GM21723 (cell line): ENCODE data around the gene ITGB6.

ENCODE experiments used
- ATAC-seq: cut with Tn5 transposase; IDR thresholded peaks from one replicate; pipeline ENCODE4 v1.9.1; 2021; ENCODE audit warnings: mild to moderate bottlenecking, moderate library complexity; ENCODE audit not compliant: unreplicated experiment

The ITGB6 gene

GRCh38 chr2:160221391-160222276, 21.6 kb upstream of the ITGB6 start:
- no peak for ATAC-seq

- ATAC-seq, result no peak
Measured at GRCh38 chr2:160220545-160221009, 20.5 kb upstream of the ITGB6 start.

GRCh38 chr2:160220026-160220425, 20.0 kb upstream of the ITGB6 start:
- ATAC-seq, result no peak

- ATAC-seq, result no peak
Measured at GRCh38 chr2:160214461-160215445, 14.7 kb upstream of the ITGB6 start.

- no peak for ATAC-seq
Measured at GRCh38 chr2:160213511-160213910, 13.4 kb upstream of the ITGB6 start.

GRCh38 chr2:160210599-160211138, 10.6 kb upstream of the ITGB6 start:
- peak; percentile 96 for ATAC-seq

GRCh38 chr2:160209516-160209856, 9.4 kb upstream of the ITGB6 start:
- no peak for ATAC-seq

GRCh38 chr2:160208655-160209515, 8.8 kb upstream of the ITGB6 start:
- ATAC-seq, result no peak

GRCh38 chr2:160207804-160208654, 8.0 kb upstream of the ITGB6 start:
- peak; percentile 22 for ATAC-seq

GRCh38 chr2:160207271-160207670, 7.2 kb upstream of the ITGB6 start:
- no peak for ATAC-seq

- ATAC-seq, result no peak
Measured at GRCh38 chr2:160206436-160206835, 6.4 kb upstream of the ITGB6 start.

- ATAC-seq, result no peak
Measured at GRCh38 chr2:160205505-160205904, 5.4 kb upstream of the ITGB6 start.

GRCh38 chr2:160203422-160203821, 3.4 kb upstream of the ITGB6 start:
- ATAC-seq, result no peak

GRCh38 chr2:160203007-160203406, 2.9 kb upstream of the ITGB6 start:
- ATAC-seq, result no peak

GRCh38 chr2:160201849-160202539, 1.9 kb upstream of the ITGB6 start:
- ATAC-seq, result peak; percentile 58

GRCh38 chr2:160200921-160201320, 849 bp upstream of the ITGB6 start:
- no peak for ATAC-seq

GRCh38 chr2:160199053-160199452, 1.0 kb downstream of the ITGB6 start:
- ATAC-seq, result no peak

GRCh38 chr2:160197587-160197986, 2.5 kb downstream of the ITGB6 start:
- no peak for ATAC-seq

GRCh38 chr2:160194946-160195345, 5.1 kb downstream of the ITGB6 start:
- no peak for ATAC-seq
